IMR-90 (cell line): ENCODE measurements around the gene DTX3. TPM values are rescaled to one million over a fixed set of nuclear protein-coding genes. Genes with fewer than 3 reads are reported as not detected.

Experiments used
- ATAC-seq: fragments of 200-7000 bp; cut with Tn5 transposase; 2 replicates; pipeline ENCODE4 v1.9.1; 2020; ENCODE audit warnings: low read depth, mild to moderate bottlenecking, moderate library complexity
- BruUV-seq: library from RNA; stranded (reverse); fragments of 400-500 nt; replicated peaks from 2 replicates; lab custom pipeline; 2021; lab: Mats Ljungman, UMichigan
- CTCF ChIA-PET: fragments of 300-600 bp; formaldehyde crosslinking; extraction: SDS; loops from one replicate; lab custom pipeline; 2021; ENCODE audit warnings: antibody characterized with exemption; lab: Yijun Ruan, JAX
- POLR2A ChIA-PET: fragments of 300-600 bp; sonication (Branson Sonifier 250); formaldehyde crosslinking; loops from one replicate; lab custom pipeline; 2022; ENCODE audit warnings: antibody characterized with exemption; ENCODE audit not compliant: unreplicated experiment; lab: Charles Lee
- DNase-seq: peaks from one replicate; pipeline ENCODE4 v3.0.0; 2013
- H2AFZ ChIP-seq: replicated peaks from 2 replicates; pipeline ENCODE3; 2013; ENCODE audit warnings: low read length, mild to moderate bottlenecking; ENCODE audit not compliant: poor library complexity
- H2AK5ac ChIP-seq: 2 replicates; pipeline ENCODE4 v1.6.1; 2013; ENCODE audit warnings: low read depth, low read length, inconsistent platforms
- H2AK9ac ChIP-seq: replicated peaks from 2 replicates; pipeline ENCODE3; 2013; ENCODE audit warnings: mild to moderate bottlenecking, low read depth, low read length, moderate library complexity; ENCODE audit not compliant: poor library complexity
- H2BK120ac ChIP-seq: 2 replicates; pipeline ENCODE4 v1.6.1; 2013; ENCODE audit warnings: low read depth, low read length, inconsistent platforms
- H2BK15ac ChIP-seq: 3 replicates; pipeline ENCODE4 v1.6.1; 2013; ENCODE audit warnings: low read depth, low read length, inconsistent platforms
- H2BK20ac ChIP-seq: 2 replicates; pipeline ENCODE4 v1.6.1; 2013; ENCODE audit warnings: low read depth, mild to moderate bottlenecking, inconsistent platforms, low read length, moderate library complexity
- H2BK5ac ChIP-seq: 2 replicates; pipeline ENCODE4 v1.6.1; 2013; ENCODE audit warnings: mild to moderate bottlenecking, low read depth, low read length, inconsistent platforms; ENCODE audit not compliant: poor library complexity, severe bottlenecking
- H3K14ac ChIP-seq: replicated peaks from 2 replicates; pipeline ENCODE4 v1.6.1; 2013; ENCODE audit warnings: low read depth, low read length, inconsistent platforms
- H3K18ac ChIP-seq: 2 replicates; pipeline ENCODE4 v1.6.1; 2013; ENCODE audit warnings: low read depth, low read length, control low read depth
- H3K23ac ChIP-seq: 2 replicates; pipeline ENCODE4 v1.6.1; 2013; ENCODE audit warnings: low read depth, low read length, inconsistent platforms
- H3K27ac ChIP-seq: 2 replicates; pipeline ENCODE4 v1.5.1; 2013; ENCODE audit warnings: mild to moderate bottlenecking, control low read depth, low read length; ENCODE audit not compliant: insufficient read depth
- H3K27me3 ChIP-seq: 2 replicates; pipeline ENCODE4 v1.6.1; 2013; ENCODE audit warnings: low read length; ENCODE audit not compliant: control insufficient read depth, insufficient read depth
- H3K36me3 ChIP-seq: 2 replicates; pipeline ENCODE4 v1.6.1; 2013; ENCODE audit warnings: low read length, mixed read lengths; ENCODE audit not compliant: control insufficient read depth, insufficient read depth
- H3K4ac ChIP-seq: 2 replicates; pipeline ENCODE4 v1.6.1; 2013; ENCODE audit warnings: low read depth, low read length, inconsistent platforms
- H3K4me1 ChIP-seq: 2 replicates; pipeline ENCODE4 v1.6.1; 2013; ENCODE audit warnings: low read length, mixed read lengths; ENCODE audit not compliant: control insufficient read depth, insufficient read depth
- H3K4me2 ChIP-seq: 2 replicates; pipeline ENCODE4 v1.6.1; 2013; ENCODE audit warnings: low read depth, mild to moderate bottlenecking, control low read depth, low read length, moderate library complexity
- H3K4me3 ChIP-seq: 2 replicates; pipeline ENCODE4 v1.5.1; 2013; ENCODE audit warnings: low read depth, mild to moderate bottlenecking, control low read depth, low read length, moderate library complexity; ENCODE audit not compliant: insufficient read depth
- H3K56ac ChIP-seq: 2 replicates; pipeline ENCODE4 v1.6.1; 2013; ENCODE audit warnings: low read length, inconsistent platforms; ENCODE audit not compliant: insufficient read depth; ENCODE audit errors: extremely low read depth
- H3K79me1 ChIP-seq, 2 experiments: 2 replicates each; pipeline ENCODE4 v1.6.1; 2013; ENCODE audit warnings: low read length in 2 of 2, inconsistent platforms in 1 of 2, low read depth in 1 of 2
- H3K9ac ChIP-seq: 2 replicates; pipeline ENCODE4 v1.6.1; 2013; ENCODE audit warnings: low read depth, low read length, control low read depth
- H3K9me1 ChIP-seq: 2 replicates; pipeline ENCODE4 v1.6.1; 2013; ENCODE audit warnings: low read length, inconsistent platforms; ENCODE audit not compliant: insufficient read depth
- H3K9me3 ChIP-seq: 2 replicates; pipeline ENCODE4 v1.6.1; 2013; ENCODE audit warnings: low read length; ENCODE audit not compliant: control insufficient read depth, insufficient read depth
- H4K20me1 ChIP-seq: 2 replicates; pipeline ENCODE4 v1.6.1; 2013; ENCODE audit warnings: low read length, inconsistent platforms; ENCODE audit not compliant: insufficient read depth
- H4K5ac ChIP-seq: 2 replicates; pipeline ENCODE4 v1.6.1; 2013; ENCODE audit warnings: mild to moderate bottlenecking, low read depth, low read length, control low read depth
- H4K8ac ChIP-seq, 2 experiments: 2 replicates each; pipeline ENCODE4 v1.6.1; 2013; ENCODE audit warnings: low read depth in 2 of 2, low read length in 2 of 2, control low read depth in 1 of 2, inconsistent platforms in 1 of 2
- H4K91ac ChIP-seq: 2 replicates; pipeline ENCODE4 v1.6.1; 2013; ENCODE audit warnings: low read depth, low read length, inconsistent platforms; ENCODE audit not compliant: insufficient read depth
- BHLHE40 ChIP-seq: fragments of 150-350 bp; IDR thresholded peaks from 2 replicates; pipeline ENCODE4 v1.6.1; 2016; ENCODE audit warnings: mild to moderate bottlenecking, low read depth, low read length
- CEBPB ChIP-seq: IDR thresholded peaks from 2 replicates; pipeline ENCODE4 v1.6.1; 2012; ENCODE audit warnings: low read depth, low read length, improper control_type of control experiment
- CHD1 ChIP-seq: IDR thresholded peaks from 2 replicates; pipeline ENCODE4 v1.6.1; 2012; ENCODE audit warnings: low read depth, low read length, improper control_type of control experiment
- CTCF ChIP-seq: conservative IDR thresholded peaks from 2 replicates; pipeline ENCODE4 v1.5.1; 2012; ENCODE audit warnings: mild to moderate bottlenecking, low read depth, low read length, improper control_type of control experiment
- ELK1 ChIP-seq: fragments of 150-350 bp; IDR thresholded peaks from 2 replicates; pipeline ENCODE4 v1.6.1; 2016; ENCODE audit warnings: low read depth, mild to moderate bottlenecking, low read length, moderate library complexity, borderline replicate concordance
- FOS ChIP-seq: fragments of 150-350 bp; IDR thresholded peaks from 2 replicates; pipeline ENCODE4 v1.6.1; 2016; ENCODE audit warnings: low read depth, low read length
- MAFK ChIP-seq: IDR thresholded peaks from 2 replicates; pipeline ENCODE4 v1.6.1; 2012; ENCODE audit warnings: low read depth, low read length, improper control_type of control experiment
- MAZ ChIP-seq: IDR thresholded peaks from 2 replicates; pipeline ENCODE4 v1.6.1; 2012; ENCODE audit warnings: low read depth, mild to moderate bottlenecking, low read length, improper control_type of control experiment, moderate library complexity, borderline replicate concordance
- MXI1 ChIP-seq: IDR thresholded peaks from 2 replicates; pipeline ENCODE4 v1.6.1; 2012; ENCODE audit warnings: low read depth, mild to moderate bottlenecking, low read length, moderate library complexity, borderline replicate concordance
- NFE2L2 ChIP-seq: fragments of 150-350 bp; IDR thresholded peaks from 2 replicates; pipeline ENCODE4 v1.6.1; 2016; ENCODE audit warnings: low read depth, mild to moderate bottlenecking, low read length
- RAD21 ChIP-seq: IDR thresholded peaks from 2 replicates; pipeline ENCODE4 v1.6.1; 2012; ENCODE audit warnings: low read length, improper control_type of control experiment
- RCOR1 ChIP-seq: IDR thresholded peaks from 2 replicates; pipeline ENCODE4 v1.6.1; 2012; ENCODE audit warnings: mild to moderate bottlenecking, low read length, improper control_type of control experiment; ENCODE audit not compliant: insufficient replicate concordance
- RFX5 ChIP-seq: IDR thresholded peaks from 2 replicates; pipeline ENCODE4 v1.8.0; 2012; ENCODE audit warnings: low read depth, mild to moderate bottlenecking, low read length, moderate library complexity
- USF2 ChIP-seq: fragments of 150-350 bp; IDR thresholded peaks from 2 replicates; pipeline ENCODE4 v1.6.1; 2017; ENCODE audit warnings: mild to moderate bottlenecking, antibody characterized with exemption, low read length, low read depth
- WGBS, 2 experiments: methylation state at CpG; one replicate each; pipeline versions ENCODE4 v1.1.5 to v1.1.7; 2013; ENCODE audit warnings: missing lambda C conversion rate in 2 of 2; ENCODE audit not compliant: insufficient read length in 1 of 2; ENCODE audit errors: extremely low coverage in 2 of 2; 5-methylcytosine and 5-hydroxymethylcytosine counted together
- dilution Hi-C: fragments of 300-500 bp; cut with HindIII; formaldehyde crosslinking; loops from one replicate; pipeline ENCODE4 v1.14.3; 2018; ENCODE audit warnings: low sequenced_read_pairs; ENCODE audit not compliant: unreplicated experiment
- in situ Hi-C: fragments of 300-500 bp; cut with MboI; formaldehyde crosslinking; loops from 3 replicates; pipeline ENCODE4 v1.14.3; 2019; ENCODE audit warnings: low sequenced_read_pairs, inconsistent platforms, mixed read lengths
- intact Hi-C: fragments of 100-400 bp; cut with micrococcal nuclease; formaldehyde crosslinking; loops from 2 replicates; pipeline ENCODE4 v1.10.0; 2022
- polyA plus RNA-seq, 3 experiments: library from polyadenylated mRNA; depleted of rRNA; stranded (reverse); fragments of >200 nt; gene quantifications; 2 replicates each; pipeline ENCODE4 v1.2.3, GENCODE V29; 2012; ENCODE audit warnings: low replicate concordance in 1 of 3
- total RNA-seq: library from RNA; depleted of rRNA; stranded (reverse); fragments of >200 nt; gene quantifications from 2 replicates; pipeline ENCODE4 v1.2.3, GENCODE V29; 2012

The DTX3 gene
- total and polyA plus RNA-seq, 2 of the 4 experiments (the other 2 are of a cell fraction): 2.9 to 14.6 TPM

GRCh38 chr12:57631566-57632072 is 27.0 kb downstream of the DTX3 start:
- Histone ChIP-seq H2AK5ac (no peak overlapping the region), H3K27me3 (peaks cover 52% of the 10 kb centered on the region), H3K23ac (no peak overlapping the region), H3K4me3 (no peak overlapping the region), H2BK120ac (no peak overlapping the region), H3K9ac (no peak overlapping the region), H4K5ac (no peak overlapping the region), H3K4me2 (no peak overlapping the region; the same call in 1 of the 2 replicates), H2BK5ac (no peak overlapping the region), H3K56ac (no peak overlapping the region), H3K4me1 (peaks cover 2% of the 10 kb centered on the region; the same call in 1 of the 2 replicates), H2AK9ac (no peak overlapping the region), H3K9me1 (peaks cover 2% of the 10 kb centered on the region; the same call in 1 of the 2 replicates), H3K36me3 (no peaks in the 10 kb centered on the region), H2AFZ (peak overlapping the region; percentile 92), H3K9me3 (no peaks in the 10 kb centered on the region), H3K14ac (no peak overlapping the region), H3K79me1 (no peaks in the 10 kb centered on the region), H4K91ac (no peak overlapping the region), H4K20me1 (no peaks in the 10 kb centered on the region; the same call in 1 of the 2 replicates), H3K27ac (no peak overlapping the region), H4K8ac (no peak overlapping the region), H3K4ac (no peak overlapping the region), H2BK20ac (no peak overlapping the region), H3K18ac (no peak overlapping the region), H2BK15ac (no peak overlapping the region)
- in situ Hi-C loops (no loop called here), intact Hi-C loops (loop anchor here (2.0 kb wide), 1 partner anchor 61 kb away; no protein-coding TSS in a partner anchor), dilution Hi-C loops (no loop called here)
- ChIA-PET CTCF (no interaction called here), POLR2A (interaction anchor here (0.6 kb wide), 1 partner anchor 28 kb away, joined by 5 read pairs; no protein-coding TSS in a partner anchor)
- no peak for DNase-seq
- WGBS, 2 experiments: 32% methylated on average over 11 of the region's 26 CpGs; no CpG with 5 or more reads in 1 of the 2 experiments
- no TSS peak for BruUV-seq
- TF ChIP-seq CEBPB (no peak), CHD1 (no peak), RFX5 (no peak), ELK1 (no peak), RCOR1 (no peak), CTCF (no peak), FOS (no peak), MXI1 (no peak), MAZ (no peak), NFE2L2 (no peak), USF2 (no peak), RAD21 (no peak), BHLHE40 (no peak), MAFK (no peak)
- no peak for ATAC-seq
